HG02852 (cell line): ENCODE data around the gene SYN1.

Experiments
- ATAC-seq: cut with Tn5 transposase; IDR thresholded peaks from one replicate; pipeline ENCODE4 v1.9.1; 2021; ENCODE audit warnings: mild to moderate bottlenecking, moderate library complexity; ENCODE audit not compliant: unreplicated experiment

Gene SYN1

DNA sequence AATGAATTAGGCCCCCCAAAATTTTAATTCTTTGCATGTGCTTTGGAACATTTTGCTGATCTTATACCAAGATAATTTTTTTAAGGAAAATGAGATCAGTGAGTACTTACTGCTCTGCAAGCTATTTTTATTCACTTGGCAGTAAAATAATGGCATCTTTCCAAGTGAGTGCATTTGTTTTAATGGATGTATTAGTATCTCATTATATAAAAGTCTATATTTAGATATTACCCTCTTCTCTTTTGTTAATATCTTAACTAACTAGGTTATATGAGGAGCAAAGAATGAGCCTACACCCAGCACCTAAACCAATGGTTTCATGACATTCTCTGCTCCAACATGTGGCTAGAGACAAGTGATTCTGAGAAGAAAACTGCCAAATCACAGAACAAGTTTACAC is 79.8 kb downstream of the SYN1 start:
- ATAC-seq: no peak

DNA sequence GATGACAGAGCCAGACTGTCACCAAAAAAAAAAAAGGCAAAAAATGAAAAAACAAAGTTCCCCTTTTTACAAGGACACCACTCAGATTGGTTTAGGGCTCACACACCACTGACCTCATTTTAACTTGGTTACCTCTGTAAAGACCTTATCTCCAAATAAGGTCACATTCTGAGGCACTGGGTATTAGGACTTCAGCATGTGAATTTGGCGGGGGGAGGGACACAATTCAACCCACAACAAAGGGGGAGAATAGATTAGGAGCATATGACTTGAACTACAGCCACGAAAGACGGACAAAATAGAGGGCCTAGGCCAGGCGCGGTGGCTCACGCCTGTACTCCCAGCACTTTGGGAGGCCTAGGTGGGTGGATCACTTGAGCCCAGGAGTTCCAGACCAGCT is 89.6 kb downstream of the SYN1 start:
- ATAC-seq: no peak

DNA sequence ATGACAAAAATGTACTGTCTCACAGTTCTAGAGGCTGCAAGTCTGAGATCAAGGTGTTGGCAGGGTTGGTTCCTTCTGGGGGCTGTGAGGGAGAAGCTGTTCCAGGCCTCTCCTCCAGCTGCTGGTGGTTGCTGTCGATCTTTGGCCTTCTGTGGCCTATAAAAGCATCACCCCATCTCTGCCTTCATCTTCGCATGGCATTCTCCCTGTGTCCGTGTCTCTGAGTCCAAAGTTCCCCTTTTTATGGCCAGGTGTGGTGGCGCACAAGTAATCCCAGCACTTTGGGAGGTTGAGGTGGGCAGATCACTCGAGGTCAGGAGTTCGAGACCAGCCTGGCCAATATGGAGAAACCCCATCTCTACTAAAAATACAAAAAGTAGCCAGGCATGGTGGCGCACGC is 90.1 kb downstream of the SYN1 start:
- ATAC-seq: no peak

GRCh38 chrX:47523713-47524166 is 95.9 kb downstream of the SYN1 start:
- ATAC-seq: no peak

- peak; percentile 73 for ATAC-seq
Observed at GRCh38 chrX:47523297-47523696, 96.4 kb downstream of the SYN1 start.
